NB4 (cell line): Measurements from ENCODE around the gene ABCB4.

Experiments
- CTCF ChIP-seq: IDR thresholded peaks from one replicate; pipeline ENCODE4 v1.5.1; 2012; ENCODE audit warnings: low read depth, low read length
- MAX ChIP-seq: IDR thresholded peaks from 2 replicates; pipeline ENCODE4 v1.6.1; 2011; ENCODE audit warnings: low read depth, low read length
- MYC ChIP-seq: IDR thresholded peaks from 2 replicates; pipeline ENCODE4 v1.6.1; 2011; ENCODE audit warnings: low read depth, low read length
- POLR2A ChIP-seq: IDR thresholded peaks from 2 replicates; pipeline ENCODE4 v1.6.1; 2011; ENCODE audit warnings: mild to moderate bottlenecking; ENCODE audit not compliant: insufficient read length; ENCODE audit errors: extremely low read depth

DNA sequence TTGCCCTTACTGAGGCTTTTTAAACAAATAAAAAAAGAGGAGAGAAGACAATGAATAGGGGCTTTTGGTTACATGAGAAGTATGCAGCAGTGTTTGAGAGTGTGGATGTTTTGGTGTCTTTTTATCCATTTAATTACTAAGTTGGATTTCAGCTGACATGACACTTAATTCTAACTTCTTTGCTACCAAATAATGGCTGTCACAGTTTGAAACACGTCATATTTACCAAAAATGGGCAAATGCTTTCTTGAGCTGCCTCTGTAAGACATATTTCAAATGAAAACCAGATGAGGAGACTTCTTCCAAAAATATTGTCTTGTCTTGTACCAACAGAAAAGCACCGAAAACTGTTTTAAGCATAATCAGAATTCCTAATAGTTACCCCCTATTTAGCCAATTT is 4.0 kb downstream of the ABCB4 start:
- no peak for TF ChIP-seq POLR2A
- no peak for TF ChIP-seq CTCF
- no peak for TF ChIP-seq MAX
- TF ChIP-seq MYC: no peak
